ENCODE measurements around the gene HEBP2. TPM values are rescaled to one million over a fixed set of nuclear protein-coding genes. Genes with fewer than 3 reads are reported as not detected.

The HEBP2 gene
- total RNA-seq, 1 experiment from 2014 or later, result 51.6 TPM

DNA sequence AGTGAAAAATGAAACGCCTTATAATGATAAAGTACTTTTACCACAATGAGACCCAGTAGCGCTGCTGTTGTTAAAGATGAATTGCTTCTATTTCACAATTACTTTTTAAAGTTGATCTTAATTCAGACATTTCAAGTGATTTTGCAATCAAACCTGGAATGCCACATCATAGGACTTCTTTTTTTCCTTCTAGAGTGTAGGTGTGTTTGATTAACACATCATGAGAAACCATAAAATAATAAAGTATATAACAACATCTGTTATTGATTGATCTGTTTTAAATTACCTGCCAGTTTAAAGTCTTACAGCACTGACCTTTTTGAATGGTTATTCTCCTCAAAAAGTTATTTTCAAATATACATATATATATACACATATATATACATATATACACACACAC is 38.6 kb downstream of the HEBP2 start:
- intact Hi-C loops (cut with micrococcal nuclease), result no loop called here
- no peaks in the 10 kb centered on the region for H3K27me3 ChIP-seq (ENCODE audit: insufficient read depth, low read length)
- no peak for TF ChIP-seq EGR1 (IDR thresholded peaks at IDR 0.05; ENCODE audit: low read depth)
- TF ChIP-seq EZH2 (IDR thresholded peaks at IDR 0.05), result no peak
- no peak for TF ChIP-seq SP1 (IDR thresholded peaks at IDR 0.05; ENCODE audit: low read depth)
- no peak for TF ChIP-seq POLR2A (IDR thresholded peaks at IDR 0.05; ENCODE audit: borderline replicate concordance, extremely low read depth, insufficient read depth, insufficient read length)
- TF ChIP-seq SRF (IDR thresholded peaks at IDR 0.05; ENCODE audit: low read depth), result no peak
- TF ChIP-seq ZFX (IDR thresholded peaks at IDR 0.05), result no peak
- no peak for TF ChIP-seq RAD21 (IDR thresholded peaks at IDR 0.05; ENCODE audit: low read depth)
- TF ChIP-seq YY1 (IDR thresholded peaks at IDR 0.05; ENCODE audit: extremely low read depth, insufficient replicate concordance, low read depth, low read length), result no peak
- TF ChIP-seq POLR2AphosphoS5 (IDR thresholded peaks at IDR 0.05; ENCODE audit: low read depth, low read length), result no peak
- BruUV-seq (replicated peaks), result no TSS peak
- CTCF ChIA-PET, result no interaction called here
- POLR2A ChIA-PET, result no interaction called here
- H3K4me3 ChIP-seq (replicated peaks in 1 of 2; ENCODE audit: low read depth in 1 of 2, low read length in 2 of 2), result no peak overlapping the region
- H3K4me2 ChIP-seq (ENCODE audit: low read length), result no peak overlapping the region
- no peaks in the 10 kb centered on the region for H3K9me2 ChIP-seq (ENCODE audit: insufficient read depth)
- 0 out of 4 replicates have a peak, but pooled peaks cover 0 to 2% of the 10 kb centered on the region in 2 experiments for H3K36me3 ChIP-seq (ENCODE audit: control insufficient read depth in 1 of 2, insufficient read depth in 2 of 2, low read length in 2 of 2)
- no peak overlapping the region for H2AFZ ChIP-seq (ENCODE audit: low read depth, low read length, poor library complexity, severe bottlenecking)
- H4K20me1 ChIP-seq (ENCODE audit: insufficient read depth), result no peaks in the 10 kb centered on the region
- no peaks in the 10 kb centered on the region for H3K79me2 ChIP-seq (ENCODE audit: insufficient read depth, low read length)
- peaks cover 0 to 13% of the 10 kb centered on the region in 2 experiments; a peak in 1 of 4 replicates for H3K4me1 ChIP-seq (ENCODE audit: control insufficient read depth in 1 of 2, insufficient read depth in 2 of 2, low read length in 2 of 2)
- no peak for ATAC-seq
- no peak overlapping the region for H3K9ac ChIP-seq (ENCODE audit: low read length)
- no peak for DNase-seq (ENCODE audit: low read depth, low spot score)
- H3K27ac ChIP-seq (ENCODE audit: low read depth, low read length), result no peak overlapping the region
- H3K9me3 ChIP-seq (ENCODE audit: control insufficient read depth in 1 of 2, insufficient read depth in 1 of 2, low read depth in 1 of 2, low read length in 2 of 2), result no peaks in the 10 kb centered on the region
- RAD21 ChIA-PET (ENCODE audit: low non-redundant PET in 1 of 2, low total read pairs in 2 of 2, uncharacterized antibody in 2 of 2, unreplicated experiment in 2 of 2), result no interaction called here

DNA sequence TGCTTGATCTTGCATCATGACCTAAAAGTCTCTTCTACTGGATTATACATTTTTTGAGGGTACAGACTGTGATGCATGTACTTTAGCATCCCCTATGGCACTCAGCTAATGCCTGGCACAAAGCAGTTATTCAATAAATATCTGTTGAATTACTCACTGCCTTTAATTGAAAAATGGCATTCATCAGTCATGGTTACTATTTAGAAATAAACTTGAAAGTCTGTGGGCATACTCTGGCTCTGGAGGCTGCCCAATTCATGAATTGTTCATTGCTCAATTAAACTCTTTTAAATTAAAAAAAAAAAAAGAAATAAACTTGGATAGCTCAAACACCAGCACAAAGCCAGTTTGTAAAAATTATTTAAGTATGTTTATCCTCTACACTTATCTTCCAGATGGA is 40.0 kb downstream of the HEBP2 start:
- Histone ChIP-seq H3K36me3 (ENCODE audit: control insufficient read depth in 1 of 2, insufficient read depth in 2 of 2, low read length in 2 of 2) (0 out of 4 replicates have a peak, but pooled peaks cover 0 to 2% of the 10 kb centered on the region in 2 experiments), H3K4me2 (ENCODE audit: low read length) (no peak overlapping the region), H3K9me2 (ENCODE audit: insufficient read depth) (no peaks in the 10 kb centered on the region), H4K20me1 (ENCODE audit: insufficient read depth) (no peaks in the 10 kb centered on the region), H2AFZ (ENCODE audit: low read depth, low read length, poor library complexity, severe bottlenecking) (no peak overlapping the region), H3K27me3 (ENCODE audit: insufficient read depth, low read length) (no peaks in the 10 kb centered on the region), H3K4me1 (ENCODE audit: control insufficient read depth in 1 of 2, insufficient read depth in 2 of 2, low read length in 2 of 2) (peaks cover 0 to 13% of the 10 kb centered on the region in 2 experiments; a peak in 1 of 4 replicates), H3K4me3 (replicated peaks in 1 of 2; ENCODE audit: low read depth in 1 of 2, low read length in 2 of 2) (no peak overlapping the region), H3K27ac (ENCODE audit: low read depth, low read length) (no peak overlapping the region), H3K9ac (ENCODE audit: low read length) (no peak overlapping the region), H3K9me3 (ENCODE audit: control insufficient read depth in 1 of 2, insufficient read depth in 1 of 2, low read depth in 1 of 2, low read length in 2 of 2) (no peaks in the 10 kb centered on the region), H3K79me2 (ENCODE audit: insufficient read depth, low read length) (no peaks in the 10 kb centered on the region)
- ChIA-PET RAD21 (ENCODE audit: low non-redundant PET in 1 of 2, low total read pairs in 2 of 2, uncharacterized antibody in 2 of 2, unreplicated experiment in 2 of 2) (no interaction called here), POLR2A (no interaction called here), CTCF (interaction anchor here (0.8 kb wide), 1 partner anchor 12 kb away, joined by 3 read pairs; no protein-coding TSS in a partner anchor)
- DNase-seq (ENCODE audit: low read depth, low spot score), result no peak
- peak; percentile 27; the same call in 1 of the 2 replicates for ATAC-seq
- no TSS peak for BruUV-seq (replicated peaks)
- intact Hi-C loops (cut with micrococcal nuclease), result no loop called here
- TF ChIP-seq ATF3 (IDR thresholded peaks at IDR 0.05) (no peak), EZH2phosphoT487 (IDR thresholded peaks at IDR 0.05; ENCODE audit: borderline replicate concordance) (no peak), FOSL1 (IDR thresholded peaks at IDR 0.05; ENCODE audit: low read depth) (no peak), SIN3A (IDR thresholded peaks at IDR 0.05; ENCODE audit: low read depth) (no peak), SP1 (IDR thresholded peaks at IDR 0.05; ENCODE audit: low read depth) (no peak)
- TF ChIP-seq, protein P1, sequence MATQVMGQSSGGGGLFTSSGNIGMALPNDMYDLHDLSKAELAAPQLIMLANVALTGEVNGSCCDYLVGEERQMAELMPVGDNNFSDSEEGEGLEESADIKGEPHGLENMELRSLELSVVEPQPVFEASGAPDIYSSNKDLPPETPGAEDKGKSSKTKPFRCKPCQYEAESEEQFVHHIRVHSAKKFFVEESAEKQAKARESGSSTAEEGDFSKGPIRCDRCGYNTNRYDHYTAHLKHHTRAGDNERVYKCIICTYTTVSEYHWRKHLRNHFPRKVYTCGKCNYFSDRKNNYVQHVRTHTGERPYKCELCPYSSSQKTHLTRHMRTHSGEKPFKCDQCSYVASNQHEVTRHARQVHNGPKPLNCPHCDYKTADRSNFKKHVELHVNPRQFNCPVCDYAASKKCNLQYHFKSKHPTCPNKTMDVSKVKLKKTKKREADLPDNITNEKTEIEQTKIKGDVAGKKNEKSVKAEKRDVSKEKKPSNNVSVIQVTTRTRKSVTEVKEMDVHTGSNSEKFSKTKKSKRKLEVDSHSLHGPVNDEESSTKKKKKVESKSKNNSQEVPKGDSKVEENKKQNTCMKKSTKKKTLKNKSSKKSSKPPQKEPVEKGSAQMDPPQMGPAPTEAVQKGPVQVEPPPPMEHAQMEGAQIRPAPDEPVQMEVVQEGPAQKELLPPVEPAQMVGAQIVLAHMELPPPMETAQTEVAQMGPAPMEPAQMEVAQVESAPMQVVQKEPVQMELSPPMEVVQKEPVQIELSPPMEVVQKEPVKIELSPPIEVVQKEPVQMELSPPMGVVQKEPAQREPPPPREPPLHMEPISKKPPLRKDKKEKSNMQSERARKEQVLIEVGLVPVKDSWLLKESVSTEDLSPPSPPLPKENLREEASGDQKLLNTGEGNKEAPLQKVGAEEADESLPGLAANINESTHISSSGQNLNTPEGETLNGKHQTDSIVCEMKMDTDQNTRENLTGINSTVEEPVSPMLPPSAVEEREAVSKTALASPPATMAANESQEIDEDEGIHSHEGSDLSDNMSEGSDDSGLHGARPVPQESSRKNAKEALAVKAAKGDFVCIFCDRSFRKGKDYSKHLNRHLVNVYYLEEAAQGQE (IDR thresholded peaks at IDR 0.05; ENCODE audit: low read depth), result no peak
- TF ChIP-seq, protein P2, sequence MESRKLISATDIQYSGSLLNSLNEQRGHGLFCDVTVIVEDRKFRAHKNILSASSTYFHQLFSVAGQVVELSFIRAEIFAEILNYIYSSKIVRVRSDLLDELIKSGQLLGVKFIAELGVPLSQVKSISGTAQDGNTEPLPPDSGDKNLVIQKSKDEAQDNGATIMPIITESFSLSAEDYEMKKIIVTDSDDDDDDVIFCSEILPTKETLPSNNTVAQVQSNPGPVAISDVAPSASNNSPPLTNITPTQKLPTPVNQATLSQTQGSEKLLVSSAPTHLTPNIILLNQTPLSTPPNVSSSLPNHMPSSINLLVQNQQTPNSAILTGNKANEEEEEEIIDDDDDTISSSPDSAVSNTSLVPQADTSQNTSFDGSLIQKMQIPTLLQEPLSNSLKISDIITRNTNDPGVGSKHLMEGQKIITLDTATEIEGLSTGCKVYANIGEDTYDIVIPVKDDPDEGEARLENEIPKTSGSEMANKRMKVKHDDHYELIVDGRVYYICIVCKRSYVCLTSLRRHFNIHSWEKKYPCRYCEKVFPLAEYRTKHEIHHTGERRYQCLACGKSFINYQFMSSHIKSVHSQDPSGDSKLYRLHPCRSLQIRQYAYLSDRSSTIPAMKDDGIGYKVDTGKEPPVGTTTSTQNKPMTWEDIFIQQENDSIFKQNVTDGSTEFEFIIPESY (IDR thresholded peaks at IDR 0.05; ENCODE audit: extremely low read depth, insufficient replicate concordance, low read length), result no peak
